Measurements from ENCODE around the gene AOAH.

The AOAH gene

GRCh38 chr7:36644625-36645422, 79.5 kb downstream of the AOAH start:
- ChIA-PET POLR2A (no interaction called here), CTCF (no interaction called here)
- H3K4me3 ChIP-seq (ENCODE audit: low read depth, low read length) = no peak overlapping the region
- TF ChIP-seq CTCF (IDR thresholded peaks at IDR 0.05; ENCODE audit: insufficient read depth, low read length, missing control alignments) = no peak
- no peak for DNase-seq (ENCODE audit: low read depth, low spot score)

DNA sequence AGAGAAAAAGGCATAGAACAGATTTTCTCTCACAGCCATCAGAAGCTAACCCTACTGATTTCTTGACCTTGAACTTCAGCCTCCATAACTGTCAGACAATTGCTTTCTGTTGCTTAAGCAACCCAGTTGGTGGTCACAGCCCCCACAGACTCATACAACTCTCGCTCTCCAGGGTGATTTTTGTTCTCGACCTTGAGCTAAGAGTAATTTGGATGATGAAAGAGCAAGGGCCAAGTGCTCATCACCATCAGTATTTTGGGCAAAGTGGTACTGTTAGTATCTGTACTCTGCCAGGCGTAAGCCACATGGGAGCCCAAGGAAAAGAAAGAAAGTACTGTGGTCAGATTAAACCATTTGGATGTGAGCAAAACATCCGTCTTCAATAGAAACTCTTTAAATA, 81.9 kb downstream of the AOAH start:
- CTCF ChIA-PET = interaction anchor here (1.2 kb wide), 1 partner anchor 29 kb away, joined by 4 read pairs; no protein-coding TSS in a partner anchor
- no peak for TF ChIP-seq CTCF (IDR thresholded peaks at IDR 0.05; ENCODE audit: insufficient read depth, low read length, missing control alignments)
- DNase-seq (ENCODE audit: low read depth, low spot score) = no peak
- no peak overlapping the region for H3K4me3 ChIP-seq (ENCODE audit: low read depth, low read length)
- POLR2A ChIA-PET = no interaction called here

DNA sequence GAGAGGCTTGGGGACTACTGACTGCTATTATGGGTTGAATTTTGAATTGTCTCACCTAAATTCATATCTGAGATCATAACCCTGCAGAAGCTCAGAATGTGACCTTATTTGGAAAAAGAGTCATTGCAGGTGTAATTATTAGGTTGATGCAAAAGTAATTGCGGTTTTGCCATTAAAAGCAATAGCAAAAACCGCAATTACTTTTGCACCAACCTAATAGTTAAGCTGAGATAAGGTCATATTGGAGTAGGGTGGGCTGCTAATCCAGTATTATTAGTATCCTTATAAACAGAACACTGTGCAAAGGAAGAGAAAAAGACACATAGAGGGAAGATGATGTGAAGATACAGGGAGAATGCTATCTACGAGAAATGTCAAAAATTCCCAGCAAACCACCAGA, 82.3 kb downstream of the AOAH start:
- ChIA-PET CTCF (interaction anchor here (1.2 to 1.6 kb wide), 2 partner anchors 11 to 29 kb away, joined by 3 to 4 read pairs; no protein-coding TSS in a partner anchor), POLR2A (no interaction called here)
- no peak for TF ChIP-seq CTCF (IDR thresholded peaks at IDR 0.05; ENCODE audit: insufficient read depth, low read length, missing control alignments)
- no peak for DNase-seq (ENCODE audit: low read depth, low spot score)
- no peak overlapping the region for H3K4me3 ChIP-seq (ENCODE audit: low read depth, low read length)

DNA sequence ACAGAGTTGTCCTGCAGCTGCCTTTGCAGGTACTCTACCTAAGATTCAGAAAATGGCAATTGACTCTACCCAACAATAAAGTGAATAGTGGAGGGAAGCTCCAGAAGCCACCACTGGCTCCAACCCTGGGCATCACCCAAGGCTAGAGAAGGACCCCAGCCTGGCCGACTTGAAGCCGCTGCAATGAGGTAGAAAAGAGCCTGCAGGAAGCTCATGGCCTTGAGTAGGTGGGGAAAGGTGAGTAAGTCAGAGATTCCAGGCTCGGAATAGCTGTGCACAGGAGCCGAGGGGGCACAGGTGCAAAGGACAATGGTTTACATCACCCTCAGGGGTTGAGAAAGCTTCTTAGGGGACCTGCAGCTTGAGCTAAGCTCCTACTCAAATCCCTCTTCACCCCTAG, 83.6 kb downstream of the AOAH start:
- POLR2A ChIA-PET = no interaction called here
- TF ChIP-seq CTCF (IDR thresholded peaks at IDR 0.05; ENCODE audit: insufficient read depth, low read length, missing control alignments) = no peak
- no peak for DNase-seq (ENCODE audit: low read depth, low spot score)
- CTCF ChIA-PET = interaction anchor here (1.6 kb wide), 1 partner anchor 9 kb away, joined by 3 read pairs; no protein-coding TSS in a partner anchor
- H3K4me3 ChIP-seq (ENCODE audit: low read depth, low read length) = no peak overlapping the region

DNA sequence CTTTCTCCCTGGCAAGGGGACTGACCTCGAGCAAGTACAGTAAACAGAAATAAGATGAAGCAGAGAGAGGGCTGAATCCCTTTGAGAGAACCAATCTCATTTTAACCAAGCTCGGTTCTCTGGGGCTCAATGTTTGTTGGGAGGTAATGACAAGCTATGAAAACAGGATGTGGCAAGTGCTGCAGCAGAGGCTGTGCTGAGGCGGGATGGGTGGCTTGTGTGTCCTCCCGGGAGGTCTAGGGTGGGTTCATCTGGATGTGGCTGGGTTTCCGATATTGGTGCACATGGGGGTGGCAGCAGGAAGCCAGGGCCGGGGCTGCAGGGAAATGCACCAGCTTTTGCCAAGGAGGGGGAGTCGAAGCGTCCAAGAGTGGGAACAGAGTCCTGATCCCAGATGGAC, 84.5 kb downstream of the AOAH start:
- H3K4me3 ChIP-seq (ENCODE audit: low read depth, low read length) = no peak overlapping the region
- no peak for TF ChIP-seq CTCF (IDR thresholded peaks at IDR 0.05; ENCODE audit: insufficient read depth, low read length, missing control alignments)
- no peak for DNase-seq (ENCODE audit: low read depth, low spot score)
- CTCF ChIA-PET = no interaction called here
- POLR2A ChIA-PET = no interaction called here

DNA sequence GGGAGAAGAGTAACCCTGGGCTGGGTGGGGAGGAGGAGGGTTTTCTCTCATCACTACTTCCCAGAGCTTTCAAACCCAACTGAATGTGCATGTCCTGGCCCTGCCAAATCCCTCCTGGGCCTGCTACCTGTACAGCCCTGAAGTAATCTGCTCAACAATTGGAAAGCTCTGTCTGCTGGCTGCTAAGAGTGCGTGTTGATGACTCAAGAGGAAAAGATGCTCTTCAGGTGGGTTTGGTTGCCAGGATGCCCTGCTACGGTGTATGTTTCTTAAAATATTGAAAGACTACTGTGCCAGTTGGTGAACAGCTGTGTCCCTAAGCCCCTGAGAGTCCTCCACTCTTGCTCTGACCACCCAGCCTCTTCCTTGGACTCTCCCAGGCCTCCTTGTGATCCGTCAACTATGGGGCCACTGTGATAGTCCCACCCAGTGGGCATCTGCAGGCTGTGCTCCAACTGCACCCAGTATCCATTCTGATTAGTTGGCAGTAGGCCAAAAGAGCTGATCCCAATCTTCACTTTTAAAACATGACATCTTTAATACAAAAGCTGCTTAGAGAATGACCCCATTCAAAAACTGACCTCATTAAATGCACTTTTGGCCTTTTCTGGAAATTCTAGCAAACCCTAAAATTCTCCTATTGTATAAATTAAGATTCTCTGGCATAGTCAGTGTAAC, 85.6 kb downstream of the AOAH start:
- DNase-seq (ENCODE audit: low read depth, low spot score) = no peak
- no peak overlapping the region for H3K4me3 ChIP-seq (ENCODE audit: low read depth, low read length)
- CTCF ChIA-PET = no interaction called here
- no peak for TF ChIP-seq CTCF (IDR thresholded peaks at IDR 0.05; ENCODE audit: insufficient read depth, low read length, missing control alignments)
- POLR2A ChIA-PET = no interaction called here

All from AG04449 (cell line).